ENCODE data around the gene PLEKHM2. TPM values are rescaled to one million over a fixed set of nuclear protein-coding genes. Genes with fewer than 3 reads are reported as not detected.

Gene PLEKHM2
- total RNA-seq, 1 experiment from 2014 or later = 51.5 TPM

DNA sequence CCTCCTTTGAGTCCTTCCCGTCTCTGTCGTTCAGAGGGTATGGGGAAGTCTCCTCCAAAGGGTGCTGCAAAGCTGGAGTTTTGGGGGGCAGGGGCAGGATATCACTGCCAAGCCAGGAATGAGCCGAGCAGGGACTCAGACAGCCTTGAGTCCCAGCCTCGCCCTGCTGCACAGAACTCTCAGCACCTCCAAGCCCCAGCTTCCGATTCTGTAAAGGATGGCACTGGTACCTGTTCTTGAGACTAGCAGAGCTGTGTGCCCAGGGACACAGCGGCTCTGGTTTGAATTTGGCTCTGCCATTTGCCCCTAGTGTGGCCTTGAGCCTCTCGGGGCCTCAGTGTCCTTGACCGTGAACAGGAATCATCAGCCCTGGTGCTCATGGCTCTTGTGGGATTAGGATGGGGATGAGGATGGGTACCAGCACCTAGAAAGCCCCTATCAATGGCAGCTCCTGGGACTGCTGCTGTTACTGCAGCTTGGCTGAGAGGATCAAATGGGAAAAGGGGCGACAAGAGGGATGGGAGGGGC lies 73.0 kb downstream of the PLEKHM2 start:
- Mint-ChIP-seq H3K4me3 (ENCODE audit: unreplicated experiment) (peak overlapping the region; percentile 64), H3K9me3 (ENCODE audit: unreplicated experiment) (no peaks in the 10 kb centered on the region), H3K4me1 (ENCODE audit: insufficient read depth, unreplicated experiment) (peaks cover 13% of the 10 kb centered on the region), H3K27me3 (ENCODE audit: insufficient read depth, unreplicated experiment) (no peaks in the 10 kb centered on the region), H3K36me3 (ENCODE audit: insufficient read depth, unreplicated experiment) (no peaks in the 10 kb centered on the region), H3K27ac (ENCODE audit: low read depth, unreplicated experiment) (no peak overlapping the region)
- TF ChIP-seq CTCF (IDR thresholded peaks at IDR 0.05; ENCODE audit: unreplicated experiment) = no peak
- CTCF ChIA-PET = interaction anchor here (0.8 to 1.9 kb wide), 2 partner anchors 18 to 97 kb away, joined by 3 to 5 read pairs; no protein-coding TSS in a partner anchor
- BruUV-seq (replicated peaks) = no TSS peak
- no peak for DNase-seq (ENCODE audit: unreplicated experiment)
- intact Hi-C loops (cut with micrococcal nuclease) = no loop called here
- POLR2A ChIA-PET = interaction anchor here (0.6 to 2.0 kb wide), 6 partner anchors 9 to 230 kb away, joined by 3 to 7 read pairs (median 5); partner anchors contain the start of gene DNAJC16

DNA sequence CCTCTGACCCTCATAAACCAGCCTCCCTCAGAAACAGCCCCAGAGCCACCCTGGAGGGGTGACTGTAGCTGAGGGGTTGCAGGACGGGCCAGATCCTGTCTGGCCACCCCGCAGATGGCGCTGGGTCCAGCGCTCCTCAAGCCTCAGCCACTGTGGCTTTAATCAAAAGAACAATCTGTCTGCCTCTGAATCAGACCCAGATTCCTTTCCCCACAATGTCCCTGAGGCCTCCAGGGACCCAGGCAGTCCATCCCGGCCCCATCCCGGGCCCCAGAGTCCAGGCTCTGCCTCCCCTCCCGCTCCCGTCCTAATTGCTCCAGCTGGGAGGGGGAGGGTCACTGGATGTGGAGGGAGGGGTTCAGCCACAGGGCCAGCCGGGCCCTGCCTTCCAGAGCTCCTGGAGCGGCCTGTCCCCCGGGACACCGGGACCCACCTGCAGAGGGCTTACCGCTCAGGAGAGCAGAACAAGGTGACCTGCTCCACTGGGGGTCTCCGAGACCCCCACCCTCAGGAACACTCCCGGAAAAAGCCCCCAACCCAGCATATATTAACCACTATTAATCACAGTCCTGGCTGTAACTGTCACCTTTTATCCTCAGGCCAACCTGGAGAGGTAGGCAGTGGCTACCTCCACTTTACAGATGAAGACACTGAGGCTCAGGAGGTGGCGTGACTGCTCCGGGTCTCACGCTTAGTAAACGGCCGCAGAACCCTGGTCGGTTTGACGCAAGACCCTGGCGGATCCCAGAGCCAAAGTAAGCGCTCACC lies 73.6 kb downstream of the PLEKHM2 start:
- H3K4me1 Mint-ChIP-seq (ENCODE audit: insufficient read depth, unreplicated experiment) = peaks cover 16% of the 10 kb centered on the region

GRCh38 chr1:15758343-15758931 lies 74.3 kb downstream of the PLEKHM2 start, which contains the start of gene FBLIM1:
FBLIM1 (plus strand) TSS chr1:15758795; CDS start chr1:15764984, 6,189 bp downstream.
- H3K36me3 Mint-ChIP-seq (ENCODE audit: insufficient read depth, unreplicated experiment) = peaks cover 8% of the 10 kb centered on the region
- POLR2A ChIA-PET = interaction anchor here (1.4 to 2.2 kb wide), 3 partner anchors 10 to 140 kb away, joined by 5 to 9 read pairs (median 5); no protein-coding TSS in a partner anchor
- peak within 1 kb of the TSS; percentile 79 for H3K27ac Mint-ChIP-seq (ENCODE audit: low read depth, unreplicated experiment)
- H3K9me3 Mint-ChIP-seq (ENCODE audit: unreplicated experiment) = no peaks in the 10 kb centered on the region
- BruUV-seq (replicated peaks) = no TSS peak
- CTCF ChIA-PET = interaction anchor here (2.2 kb wide), 1 partner anchor 17 kb away, joined by 6 read pairs; no protein-coding TSS in a partner anchor
- peaks cover 17% of the 10 kb centered on the region for H3K4me1 Mint-ChIP-seq (ENCODE audit: insufficient read depth, unreplicated experiment)
- H3K27me3 Mint-ChIP-seq (ENCODE audit: insufficient read depth, unreplicated experiment) = no peaks in the 10 kb centered on the region
- intact Hi-C loops (cut with micrococcal nuclease) = no loop called here
- DNase-seq (ENCODE audit: unreplicated experiment) = no peak
- no peak for TF ChIP-seq CTCF (IDR thresholded peaks at IDR 0.05; ENCODE audit: unreplicated experiment)
- H3K4me3 Mint-ChIP-seq (ENCODE audit: unreplicated experiment) = peak within 1 kb of the TSS; percentile 74

More for the DNA sequence above, 73.6 kb downstream of the PLEKHM2 start:
- H3K36me3 Mint-ChIP-seq (ENCODE audit: insufficient read depth, unreplicated experiment) = peaks cover 7% of the 10 kb centered on the region
- H3K27ac Mint-ChIP-seq (ENCODE audit: low read depth, unreplicated experiment) = no peak overlapping the region
- ChIA-PET POLR2A (interaction anchor here (1.5 to 2.0 kb wide), 4 partner anchors 8 to 231 kb away, joined by 5 to 7 read pairs (median 6); partner anchors contain the start of gene DNAJC16), CTCF (no interaction called here)
- H3K27me3 Mint-ChIP-seq (ENCODE audit: insufficient read depth, unreplicated experiment) = no peaks in the 10 kb centered on the region
- TF ChIP-seq CTCF (IDR thresholded peaks at IDR 0.05; ENCODE audit: unreplicated experiment) = no peak
- peak overlapping the region; percentile 64 for H3K4me3 Mint-ChIP-seq (ENCODE audit: unreplicated experiment)
- H3K9me3 Mint-ChIP-seq (ENCODE audit: unreplicated experiment) = no peaks in the 10 kb centered on the region
- no TSS peak for BruUV-seq (replicated peaks)
- peak; percentile 37 for DNase-seq (ENCODE audit: unreplicated experiment)
- intact Hi-C loops (cut with micrococcal nuclease) = no loop called here

Measured in MCF 10A (cell line).